ENCODE measurements around the gene AKAP9.
A peak's percentile ranks its signal among the peaks of the same experiment; 100 is the strongest.
"Not testable (repeated sequence)": the region's sequence is repeated elsewhere in the genome, so short reads cannot be mapped to it uniquely, and the experiment has no call there.

Gene AKAP9

GRCh38 chr7:92135052-92135889, 194.6 kb downstream of the AKAP9 start:
- peak; percentile 67 for DNase-seq

GRCh38 chr7:92137557-92137956, 196.9 kb downstream of the AKAP9 start:
- no peak for DNase-seq

GRCh38 chr7:92141161-92141560, 200.5 kb downstream of the AKAP9 start:
- DNase-seq: no peak

GRCh38 chr7:92142791-92143190, 202.1 kb downstream of the AKAP9 start:
- DNase-seq: not testable (repeated sequence)

- not testable (repeated sequence) for DNase-seq
These were observed 202.7 kb downstream of the AKAP9 start for GRCh38 chr7:92143192-92143880.

- DNase-seq: no peak
These were observed 209.1 kb downstream of the AKAP9 start for GRCh38 chr7:92149736-92150239.

GRCh38 chr7:92150450-92151017, 209.9 kb downstream of the AKAP9 start:
- no peak for DNase-seq

- DNase-seq: no peak
These were observed 214.6 kb downstream of the AKAP9 start for GRCh38 chr7:92155108-92155739.

- no peak for DNase-seq
These were observed 216.3 kb downstream of the AKAP9 start for GRCh38 chr7:92156990-92157389.

- DNase-seq: no peak
These were observed 218.3 kb downstream of the AKAP9 start for GRCh38 chr7:92158660-92159575.

All from NCI-H526 treated with DMSO at 0.1 percent for 48 hours (cell line).